ENCODE measurements around the gene ASTN2.

Gene ASTN2

DNA sequence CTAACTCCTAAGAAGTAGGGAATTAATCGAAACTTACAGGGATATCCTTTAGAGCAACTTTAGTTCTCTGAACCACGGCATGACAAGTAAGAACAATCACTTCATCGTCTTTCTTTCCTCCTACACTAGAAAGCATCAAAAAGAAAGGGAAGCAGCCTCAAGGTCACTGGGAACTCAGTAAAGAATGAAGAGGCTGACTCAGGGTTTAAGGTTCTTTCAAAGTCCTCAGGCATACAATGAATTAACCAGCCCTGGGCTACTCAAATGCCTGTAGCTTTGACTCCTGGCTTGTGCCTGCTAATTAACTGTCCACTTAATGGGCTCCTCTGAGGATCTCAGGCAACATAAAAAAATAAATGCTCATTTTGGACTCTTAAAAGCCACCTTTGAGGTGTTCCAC lies 625.8 kb downstream of the ASTN2 start:
- no peak for DNase-seq

DNA sequence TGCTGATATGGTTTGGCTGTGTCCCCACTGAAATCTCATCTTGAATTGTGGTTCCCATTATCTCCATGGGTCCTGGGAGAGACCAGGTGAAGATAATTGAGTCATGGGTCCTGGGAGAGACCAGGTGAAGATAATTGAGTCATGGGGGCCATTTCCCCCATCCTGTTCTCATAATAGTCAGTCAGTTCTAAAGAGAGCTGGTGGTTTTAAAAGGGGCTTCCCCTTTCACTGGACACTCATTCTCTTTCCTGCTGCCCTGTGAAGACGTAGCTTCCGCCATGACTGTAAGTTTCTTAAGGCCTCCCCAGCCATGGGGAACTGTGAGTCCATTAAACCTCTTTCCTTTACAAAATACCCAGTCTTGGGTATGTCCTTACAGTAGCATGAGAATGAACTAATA lies 628.1 kb downstream of the ASTN2 start:
- DNase-seq = no peak

DNA sequence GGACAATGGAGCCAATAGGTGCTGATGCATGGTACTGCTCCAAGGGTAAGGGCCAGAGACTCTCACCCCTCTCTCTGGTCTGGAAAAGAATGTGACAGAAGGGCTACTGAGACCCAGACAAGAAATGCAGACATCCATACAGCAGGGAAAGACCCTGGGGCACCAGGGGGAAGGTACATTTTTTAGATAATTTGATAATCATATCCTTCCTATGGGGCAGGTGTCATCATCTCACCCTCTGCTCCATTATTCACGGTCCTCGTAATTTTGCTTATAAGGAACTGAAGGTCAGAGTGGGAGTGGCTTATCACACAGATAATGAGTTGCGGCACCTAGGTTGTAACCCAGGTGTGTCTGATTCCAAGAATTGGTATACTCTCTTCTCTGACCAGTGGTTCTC lies 637.7 kb downstream of the ASTN2 start:
- no peak for DNase-seq

GRCh38 chr9:116774421-116775180 lies 640.3 kb downstream of the ASTN2 start:
- no peak for DNase-seq

- no peak for DNase-seq
These were observed 647.6 kb downstream of the ASTN2 start for GRCh38 chr9:116767219-116767618.

- no peak for DNase-seq
These were observed 649.8 kb downstream of the ASTN2 start for GRCh38 chr9:116765011-116765410.

DNA sequence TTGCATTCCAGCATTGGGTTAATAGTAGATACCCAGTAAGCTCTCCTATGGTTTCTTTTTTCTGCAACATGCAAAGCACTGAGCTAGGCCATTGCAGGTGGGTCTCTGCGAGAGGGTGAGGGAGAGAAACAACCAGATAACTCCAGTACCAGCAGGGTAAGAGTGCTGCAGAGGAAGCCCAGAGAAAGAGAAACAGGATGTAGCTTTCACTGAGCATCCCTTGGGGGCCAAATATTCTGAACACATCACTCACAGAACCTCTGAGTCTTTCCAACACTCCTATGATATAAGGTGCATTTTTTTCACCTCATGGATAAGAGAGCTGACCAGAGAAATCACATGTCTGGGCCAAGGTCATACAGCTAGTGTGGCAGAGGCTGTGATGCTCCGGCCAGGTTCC lies 651.1 kb downstream of the ASTN2 start:
- no peak for DNase-seq

- DNase-seq = no peak
These were observed 654.2 kb downstream of the ASTN2 start for GRCh38 chr9:116760636-116761035.

GRCh38 chr9:116757030-116757429 lies 657.8 kb downstream of the ASTN2 start:
- DNase-seq = no peak

DNA sequence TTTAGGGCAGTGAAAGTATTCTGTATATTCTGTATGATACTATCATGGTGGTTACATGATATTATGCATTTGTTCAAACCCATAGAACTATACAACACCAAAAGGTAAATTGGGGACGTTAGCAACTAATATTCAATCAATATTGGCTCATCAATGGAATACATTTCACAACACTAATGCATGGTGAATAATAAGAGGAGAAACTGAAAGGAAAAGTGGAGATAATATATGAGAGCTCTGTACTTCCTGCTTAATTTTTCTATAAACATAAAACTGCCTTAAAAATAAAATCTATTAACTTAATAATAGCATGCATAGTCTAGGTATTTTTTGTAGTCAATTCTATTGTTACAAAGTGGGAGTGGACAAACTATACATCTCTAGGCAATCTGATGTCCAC lies 661.5 kb downstream of the ASTN2 start:
- DNase-seq = no peak

DNA sequence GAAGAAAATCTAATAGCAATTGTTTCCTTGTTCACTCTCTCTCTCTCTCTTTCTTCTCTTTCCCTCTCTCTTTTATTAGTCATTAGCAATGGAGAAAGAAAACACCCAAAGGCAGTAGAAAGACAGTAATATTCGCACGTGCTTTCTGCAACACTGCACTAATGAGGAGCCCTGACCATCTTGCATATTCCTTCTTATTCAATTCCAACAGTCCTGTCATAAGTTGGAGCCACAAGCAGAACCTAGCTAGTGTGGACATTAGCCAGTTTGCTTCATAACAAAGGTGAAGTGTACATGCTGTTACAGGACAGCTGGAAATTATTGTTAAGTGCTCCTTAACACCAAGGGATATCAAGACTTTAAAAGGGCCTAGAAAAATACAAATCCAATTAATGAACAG lies 664.3 kb downstream of the ASTN2 start:
- no peak for DNase-seq

DNA sequence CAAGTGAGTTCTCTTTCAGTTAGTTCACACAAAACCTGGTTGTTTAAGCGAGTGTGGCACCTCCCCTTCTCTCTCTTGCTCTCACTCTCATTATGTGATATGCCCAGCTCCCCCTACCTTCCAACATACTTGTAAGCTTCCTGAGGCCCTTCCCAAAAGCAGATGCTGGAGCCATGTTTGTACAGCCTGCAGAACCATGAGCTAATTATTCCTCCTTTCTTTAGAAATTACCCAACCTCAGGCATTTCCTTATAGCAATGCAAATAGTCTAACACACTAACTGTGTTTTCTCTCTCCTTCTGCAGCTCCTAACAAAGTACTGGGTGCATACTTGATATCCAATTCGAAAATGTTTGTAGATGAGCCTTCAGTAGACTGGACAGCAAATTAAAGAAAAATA lies 665.1 kb downstream of the ASTN2 start:
- DNase-seq = no peak

GRCh38 chr9:116749176-116749575 lies 665.7 kb downstream of the ASTN2 start:
- no peak for DNase-seq

DNA sequence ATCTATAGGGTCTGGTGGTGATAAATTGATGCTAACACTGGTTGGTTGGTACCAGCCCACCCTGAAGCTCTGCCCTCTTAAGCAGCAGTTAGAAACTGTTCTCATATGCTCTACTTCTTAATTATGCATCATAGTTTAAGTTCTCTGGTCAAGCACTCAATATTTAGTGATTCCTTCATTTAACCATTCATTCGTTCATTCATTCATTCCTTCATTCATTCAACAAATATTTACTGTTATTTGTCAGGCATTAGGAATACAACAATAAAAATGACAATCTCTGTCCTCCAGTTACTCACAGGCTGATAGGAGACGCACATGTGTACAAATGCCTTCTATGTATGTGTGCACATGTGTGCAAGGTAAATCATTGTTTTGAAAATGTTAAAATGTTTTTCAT lies 673.1 kb downstream of the ASTN2 start:
- no peak for DNase-seq

- DNase-seq = no peak
These were observed 673.6 kb downstream of the ASTN2 start for GRCh38 chr9:116741086-116741740.

DNA sequence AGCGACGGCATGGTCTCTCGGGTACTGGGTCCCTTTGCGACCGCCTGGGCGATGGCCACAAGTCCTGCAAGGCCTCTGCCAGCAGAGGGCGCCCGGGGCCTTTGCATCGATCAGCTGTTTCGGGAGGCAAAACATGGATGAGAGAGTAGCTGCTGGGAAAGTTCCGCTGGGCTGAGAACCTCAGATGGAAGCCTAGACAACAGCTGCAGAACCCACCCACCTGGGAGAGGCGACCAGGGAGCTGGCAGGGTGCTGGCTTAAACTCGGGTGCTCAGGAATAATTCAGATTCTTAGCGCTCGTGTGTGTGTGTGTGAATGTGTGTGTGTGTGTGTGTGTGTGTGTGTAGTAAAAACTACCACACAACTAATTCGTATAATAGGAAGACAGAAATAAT lies 677.7 kb downstream of the ASTN2 start:
- peak; percentile 14 for DNase-seq

DNA sequence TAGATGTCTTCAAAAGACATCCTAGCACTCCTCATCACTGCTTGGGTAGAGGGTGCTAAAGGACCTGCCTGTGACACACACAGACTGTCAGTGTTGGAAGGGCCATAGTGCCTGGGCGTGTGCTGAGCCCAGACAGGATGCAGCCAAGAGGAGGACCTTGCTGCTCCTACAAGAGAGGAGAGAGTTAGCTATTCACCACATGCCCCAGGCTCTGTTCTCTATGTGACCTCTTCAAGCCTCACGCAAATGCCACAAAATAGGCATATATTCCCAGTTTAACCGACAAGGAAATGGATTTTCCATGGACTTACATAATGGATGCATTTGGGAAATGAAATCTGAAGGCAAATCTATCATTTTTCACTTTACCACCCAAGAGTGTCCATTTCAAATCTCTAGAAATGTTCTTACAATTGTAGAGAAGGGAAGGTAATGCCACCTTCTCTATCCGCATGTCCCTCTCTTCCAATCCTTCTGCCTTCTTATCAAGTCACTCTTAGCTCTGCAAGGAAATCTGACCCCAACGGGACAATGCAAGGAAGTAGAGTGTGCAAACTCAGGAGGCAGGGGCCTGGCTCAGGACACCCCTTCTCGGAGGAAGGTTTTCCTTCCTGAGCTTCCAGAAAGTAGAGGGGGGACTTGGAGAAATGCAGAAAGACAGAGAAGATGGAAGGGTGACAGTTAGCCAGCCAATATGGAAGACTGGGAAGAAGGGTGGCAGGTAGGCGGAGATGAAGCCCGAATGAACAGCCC lies 678.3 kb downstream of the ASTN2 start:
- DNase-seq = no peak

DNA sequence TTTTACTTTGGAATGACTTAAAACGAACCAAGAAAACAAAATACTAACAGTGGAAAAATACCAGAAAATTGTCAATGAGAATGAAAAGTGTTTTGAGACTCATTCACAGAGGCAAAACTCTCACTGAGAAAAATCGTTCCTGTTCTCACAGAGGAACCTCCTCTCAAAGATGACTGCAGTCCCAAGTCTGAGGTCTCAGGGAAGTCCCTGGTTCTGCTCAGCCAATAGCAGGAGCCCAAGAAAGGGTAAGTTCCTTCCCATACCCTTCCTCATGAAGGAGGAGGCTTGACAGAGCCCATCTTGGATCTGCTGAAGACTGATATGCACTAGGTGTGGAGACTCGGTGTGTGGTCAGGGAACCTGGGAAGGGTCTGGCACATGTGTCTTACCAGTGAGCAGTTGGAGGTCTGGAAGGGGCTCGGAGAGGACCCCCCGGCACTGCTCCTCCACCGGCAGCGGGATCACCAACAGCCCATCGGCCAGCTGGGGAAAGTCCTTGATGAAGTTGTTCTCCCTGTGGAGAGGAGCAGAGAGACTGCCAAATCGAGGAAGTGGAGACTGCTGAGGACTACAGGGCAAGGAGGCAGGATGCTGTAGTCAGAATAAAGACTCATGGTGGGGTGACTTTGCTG lies 681.7 kb downstream of the ASTN2 start:
- DNase-seq = no peak

DNA sequence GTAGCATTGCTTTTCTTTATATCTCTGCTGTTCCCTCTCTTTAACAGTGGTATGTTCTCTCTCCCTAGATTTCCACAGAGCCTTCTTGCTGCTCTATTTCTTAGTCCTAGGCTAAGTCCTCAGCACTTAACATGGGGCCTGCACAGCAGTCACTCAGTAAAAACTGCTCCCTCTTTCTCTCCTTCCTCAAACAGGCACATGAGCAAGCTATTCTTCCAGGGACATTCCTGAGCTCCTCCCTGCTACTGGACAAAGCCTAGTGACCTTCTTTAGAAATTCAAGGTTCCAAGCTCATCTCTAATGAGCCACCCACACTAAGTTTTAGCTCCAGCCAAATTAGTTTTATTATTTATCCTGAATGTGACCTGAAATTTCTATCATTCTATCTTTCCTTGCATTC lies 688.3 kb downstream of the ASTN2 start:
- no peak for DNase-seq

- no peak for DNase-seq
These were observed 690.7 kb downstream of the ASTN2 start for GRCh38 chr9:116724123-116724522.

DNA sequence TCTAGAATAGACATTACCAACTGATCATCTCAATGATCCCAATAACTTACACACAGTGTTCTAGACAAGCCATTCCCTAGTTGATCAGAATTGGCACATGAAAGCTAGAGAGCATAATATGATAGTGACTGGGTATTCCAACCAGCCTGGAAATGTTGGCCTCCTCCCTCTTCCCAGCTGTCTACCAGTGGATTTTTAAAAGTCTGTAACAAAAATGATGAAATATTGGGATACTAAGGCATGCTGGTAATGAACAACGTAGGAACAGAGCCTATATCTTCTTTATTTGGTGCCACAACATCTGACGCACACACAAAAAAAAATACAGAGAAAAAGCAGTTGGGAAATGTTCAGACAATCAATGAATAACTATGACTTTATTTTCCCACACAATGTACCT lies 692.9 kb downstream of the ASTN2 start:
- no peak for DNase-seq

- DNase-seq = no peak
These were observed 693.4 kb downstream of the ASTN2 start for GRCh38 chr9:116721411-116721810.

- no peak for DNase-seq
These were observed 694.7 kb downstream of the ASTN2 start for GRCh38 chr9:116720111-116720510.

DNA sequence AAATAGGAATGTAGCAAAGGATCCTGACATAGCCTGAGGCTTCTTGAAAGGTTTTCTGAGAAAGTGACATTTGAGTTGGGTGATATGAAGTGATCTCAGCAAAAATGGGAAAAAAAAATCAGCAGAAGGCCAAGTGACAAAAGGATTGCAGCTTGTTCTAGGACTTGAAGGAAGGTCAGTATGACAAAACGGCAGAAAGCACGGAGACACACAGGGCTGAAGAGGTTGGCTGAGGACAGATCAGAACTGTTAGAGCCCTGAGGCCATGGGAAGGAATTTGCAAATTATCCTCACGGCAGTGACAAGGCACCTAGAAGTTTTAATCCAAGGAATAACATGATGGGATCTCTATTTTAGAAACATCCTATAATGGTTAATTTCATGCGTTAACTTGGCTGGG lies 696.7 kb downstream of the ASTN2 start:
- DNase-seq = no peak

All from NCI-H2081 treated with DMSO at 0.1 percent for 48 hours (cell line).